NT2/D1 (cell line): ENCODE measurements around the gene AK3.

Experiments
- DNase-seq: peaks from one replicate; pipeline ENCODE4 v3.0.0-alpha.2; 2011; ENCODE audit warnings: low read depth, low spot score
- H3K27me3 ChIP-seq: 2 replicates; pipeline ENCODE4 v1.6.0; 2011; ENCODE audit warnings: mild to moderate bottlenecking; ENCODE audit not compliant: insufficient read length, insufficient read depth
- H3K36me3 ChIP-seq: 2 replicates; pipeline ENCODE4 v1.6.1; 2011; ENCODE audit warnings: mild to moderate bottlenecking, low read length, mixed read lengths; ENCODE audit not compliant: insufficient read depth, insufficient read length
- H3K4me1 ChIP-seq: 2 replicates; pipeline ENCODE4 v1.5.1; 2011; ENCODE audit not compliant: insufficient read depth, insufficient read length
- H3K4me3 ChIP-seq: 2 replicates; pipeline ENCODE4 v1.5.1; 2011; ENCODE audit warnings: low read depth; ENCODE audit not compliant: insufficient read length
- H3K9ac ChIP-seq: 2 replicates; pipeline ENCODE4 v1.6.0; 2011; ENCODE audit warnings: low read depth; ENCODE audit not compliant: insufficient read length
- H3K9me3 ChIP-seq: 2 replicates; pipeline ENCODE4 v1.5.1; 2011; ENCODE audit warnings: mild to moderate bottlenecking, low read length; ENCODE audit not compliant: insufficient read depth
- SUZ12 ChIP-seq: IDR thresholded peaks from 2 replicates; pipeline ENCODE4 v1.6.1; 2011; ENCODE audit not compliant: insufficient read length, insufficient read depth; ENCODE audit errors: extremely low read depth
- YY1 ChIP-seq: IDR thresholded peaks from 2 replicates; pipeline ENCODE4 v1.6.1; 2011; ENCODE audit not compliant: insufficient read length, insufficient read depth
- ZNF274 ChIP-seq: IDR thresholded peaks from 2 replicates; pipeline ENCODE4 v1.6.1; 2011; ENCODE audit warnings: mild to moderate bottlenecking, low read depth, low read length

AK3 gene

GRCh38 chr9:4732890-4733289 lies 8.1 kb downstream of the AK3 start:
- H3K27me3 ChIP-seq: no peaks in the 10 kb centered on the region
- no peak overlapping the region for H3K9ac ChIP-seq
- H3K4me1 ChIP-seq: no peaks in the 10 kb centered on the region
- H3K9me3 ChIP-seq: no peaks in the 10 kb centered on the region
- no peak for DNase-seq
- H3K4me3 ChIP-seq: no peak overlapping the region
- TF ChIP-seq SUZ12 (no peak), YY1 (no peak)
- H3K36me3 ChIP-seq: peaks cover 13% of the 10 kb centered on the region

GRCh38 chr9:4727593-4727992 lies 13.4 kb downstream of the AK3 start:
- Histone ChIP-seq H3K4me1 (no peaks in the 10 kb centered on the region), H3K4me3 (no peak overlapping the region), H3K9me3 (no peaks in the 10 kb centered on the region), H3K27me3 (no peaks in the 10 kb centered on the region), H3K36me3 (peaks cover 13% of the 10 kb centered on the region), H3K9ac (no peak overlapping the region)
- no peak for TF ChIP-seq ZNF274
- TF ChIP-seq YY1: no peak
- no peak for TF ChIP-seq SUZ12
- DNase-seq: no peak

DNA sequence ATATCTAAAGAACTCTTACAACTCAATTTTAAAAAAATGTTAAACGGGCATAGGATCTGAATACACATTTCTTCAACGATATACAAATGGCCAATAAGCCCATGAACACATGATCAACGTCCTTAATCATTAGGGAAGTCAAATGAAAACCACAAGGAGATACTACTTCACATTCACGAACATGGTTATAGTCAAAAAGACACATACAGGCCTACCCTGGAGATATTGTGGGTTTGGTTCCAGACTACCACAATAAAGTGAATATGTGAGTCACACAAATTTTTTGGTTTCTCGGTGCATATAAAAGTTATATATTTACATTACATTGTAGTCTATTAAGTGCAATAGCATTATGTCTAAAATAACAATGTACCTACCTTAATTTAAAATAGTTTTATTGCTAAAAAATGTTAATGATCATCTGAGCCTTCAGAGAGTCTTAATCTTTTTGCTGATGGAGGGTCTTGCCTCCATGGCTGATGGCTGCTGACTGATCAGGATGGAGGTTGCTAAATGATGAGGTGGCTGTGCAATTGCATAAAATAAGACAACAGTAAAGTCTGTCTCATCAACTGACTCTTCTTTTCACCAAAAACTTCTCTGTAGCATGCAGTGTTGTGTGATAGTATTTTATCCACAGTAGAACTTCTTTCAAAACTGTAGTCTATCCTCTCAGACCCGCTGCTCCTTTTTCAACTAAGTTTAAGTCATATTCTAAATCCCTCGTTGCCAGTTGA lies 15.1 kb downstream of the AK3 start:
- Histone ChIP-seq H3K9me3 (no peaks in the 10 kb centered on the region), H3K4me1 (no peaks in the 10 kb centered on the region), H3K36me3 (peaks cover 29% of the 10 kb centered on the region), H3K9ac (no peak overlapping the region), H3K27me3 (no peaks in the 10 kb centered on the region), H3K4me3 (no peak overlapping the region)
- no peak for DNase-seq
- TF ChIP-seq ZNF274: no peak
- TF ChIP-seq SUZ12: no peak
- TF ChIP-seq YY1: no peak

- peaks cover 56% of the 10 kb centered on the region for H3K36me3 ChIP-seq
- no peak for DNase-seq
- TF ChIP-seq YY1 (no peak), SUZ12 (no peak)
- H3K4me3 ChIP-seq: no peak overlapping the region
- H3K27me3 ChIP-seq: no peaks in the 10 kb centered on the region
- H3K4me1 ChIP-seq: no peaks in the 10 kb centered on the region
- no peak overlapping the region for H3K9ac ChIP-seq
- no peaks in the 10 kb centered on the region for H3K9me3 ChIP-seq
Observed at GRCh38 chr9:4721736-4722135, 19.3 kb downstream of the AK3 start.

DNA sequence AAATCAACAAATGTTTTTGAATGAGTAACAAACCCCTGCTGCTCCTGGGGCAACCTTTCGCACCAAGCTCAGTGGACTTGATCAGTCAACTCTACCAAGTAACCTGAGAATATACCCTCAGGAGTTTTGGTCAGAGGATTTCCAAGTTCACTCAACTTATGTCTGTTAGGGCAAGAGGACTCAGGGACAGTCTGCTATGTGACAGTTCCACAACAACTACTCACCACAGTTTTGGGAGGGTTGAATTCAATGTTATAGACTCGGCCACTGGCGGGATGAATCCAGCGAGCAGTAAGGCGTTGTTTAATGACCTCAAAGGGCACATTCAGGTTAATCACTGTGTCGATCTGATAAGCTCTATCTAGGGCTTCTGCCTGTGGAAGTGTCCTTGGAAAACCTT lies 22.1 kb downstream of the AK3 start:
- H3K9me3 ChIP-seq: peaks cover 4% of the 10 kb centered on the region; the same call in 1 of the 2 replicates
- peaks cover 74% of the 10 kb centered on the region for H3K36me3 ChIP-seq
- TF ChIP-seq SUZ12 (no peak), YY1 (no peak), ZNF274 (no peak)
- no peak for DNase-seq
- H3K27me3 ChIP-seq: no peaks in the 10 kb centered on the region
- H3K9ac ChIP-seq: no peak overlapping the region
- no peaks in the 10 kb centered on the region for H3K4me1 ChIP-seq
- no peak overlapping the region for H3K4me3 ChIP-seq

DNA sequence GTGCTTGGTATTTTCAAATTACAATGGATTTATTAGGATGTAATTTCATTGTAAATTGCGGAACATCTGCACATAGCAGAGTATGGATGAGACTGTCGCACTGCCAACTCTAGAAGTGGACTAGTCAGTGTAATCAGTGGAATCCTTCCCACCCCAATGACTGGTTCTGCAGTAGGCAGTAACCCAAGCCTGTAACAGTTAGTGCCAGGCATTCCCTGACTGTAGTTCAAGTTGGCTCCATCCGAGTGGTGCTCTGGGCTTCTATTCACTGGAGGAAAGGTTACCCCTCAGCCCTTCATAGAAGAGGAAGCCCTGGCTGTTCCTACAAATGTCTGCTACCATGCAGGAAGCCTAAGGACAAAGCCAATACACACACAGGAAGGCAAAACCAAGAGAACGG lies 23.2 kb downstream of the AK3 start:
- Histone ChIP-seq H3K4me1 (no peaks in the 10 kb centered on the region), H3K9ac (no peak overlapping the region), H3K36me3 (peaks cover 74% of the 10 kb centered on the region), H3K27me3 (no peaks in the 10 kb centered on the region), H3K9me3 (peaks cover 6% of the 10 kb centered on the region; the same call in 1 of the 2 replicates), H3K4me3 (no peak overlapping the region)
- DNase-seq: no peak
- TF ChIP-seq ZNF274: no peak
- TF ChIP-seq SUZ12: no peak
- no peak for TF ChIP-seq YY1

- peaks cover 64% of the 10 kb centered on the region for H3K36me3 ChIP-seq
- TF ChIP-seq SUZ12 (no peak), YY1 (no peak), ZNF274 (no peak)
Observed at GRCh38 chr9:4716163-4716562, 24.8 kb downstream of the AK3 start.

More at GRCh38 chr9:4716163-4716562, 24.8 kb downstream of the AK3 start:
- H3K4me3 ChIP-seq: no peak overlapping the region
- no peak overlapping the region for H3K9ac ChIP-seq
- H3K4me1 ChIP-seq: no peaks in the 10 kb centered on the region
- no peak for DNase-seq
- H3K9me3 ChIP-seq: peaks cover 6% of the 10 kb centered on the region; the same call in 1 of the 2 replicates
- H3K27me3 ChIP-seq: no peaks in the 10 kb centered on the region
